Measurements from ENCODE around the gene TNIP1. TPM values are rescaled to one million over a fixed set of nuclear protein-coding genes. Genes with fewer than 3 reads are reported as not detected.
A peak's percentile ranks its signal among the peaks of the same experiment; 100 is the strongest.

Gene TNIP1
- total and polyA plus RNA-seq, 4 donors: 81.5 to 308 (median 129) TPM

DNA sequence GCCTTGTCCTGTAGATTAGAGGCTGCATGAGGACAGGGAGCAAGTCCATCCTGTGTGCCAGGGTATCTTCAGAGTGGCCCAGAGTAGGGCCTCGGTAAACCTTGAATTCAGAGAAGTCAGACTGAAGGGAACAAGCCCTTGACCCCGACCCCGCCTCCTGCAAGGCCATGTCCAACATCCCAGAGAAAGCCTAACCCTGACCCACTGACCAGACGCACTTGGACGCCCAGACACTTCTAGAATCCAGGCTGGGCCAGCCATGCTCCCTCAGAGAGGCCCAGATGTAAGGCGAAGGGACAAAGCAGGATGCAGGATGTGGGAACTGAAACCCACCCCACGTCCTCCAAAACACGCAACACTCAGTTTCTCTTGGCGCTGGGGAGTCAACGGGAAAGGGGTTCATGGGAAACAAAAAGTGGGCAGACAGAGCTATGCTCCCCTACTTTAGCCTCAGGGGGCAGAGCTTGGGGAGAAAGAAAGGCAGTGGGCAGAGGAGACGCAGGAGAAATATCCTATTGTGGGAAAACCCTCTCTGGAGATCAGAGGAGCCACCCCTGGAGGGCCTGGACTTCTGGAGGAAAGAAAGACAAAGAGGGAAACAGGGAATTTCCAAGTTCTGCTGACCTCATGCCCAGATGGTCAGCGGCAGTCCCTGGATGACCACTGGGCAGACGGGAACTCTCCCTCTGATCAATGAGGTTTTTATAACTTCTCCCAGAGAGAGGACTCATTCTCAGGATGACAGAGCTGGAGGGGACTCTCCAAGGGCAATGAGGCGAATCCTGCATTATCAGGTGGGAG lies 13.0 kb downstream of the TNIP1 start:
- H3K27me3 ChIP-seq (ENCODE audit: control insufficient read depth in 3 of 3, insufficient read depth in 3 of 3, low read length in 2 of 3): no peaks in the 10 kb centered on the region
- TF ChIP-seq, protein P1, sequence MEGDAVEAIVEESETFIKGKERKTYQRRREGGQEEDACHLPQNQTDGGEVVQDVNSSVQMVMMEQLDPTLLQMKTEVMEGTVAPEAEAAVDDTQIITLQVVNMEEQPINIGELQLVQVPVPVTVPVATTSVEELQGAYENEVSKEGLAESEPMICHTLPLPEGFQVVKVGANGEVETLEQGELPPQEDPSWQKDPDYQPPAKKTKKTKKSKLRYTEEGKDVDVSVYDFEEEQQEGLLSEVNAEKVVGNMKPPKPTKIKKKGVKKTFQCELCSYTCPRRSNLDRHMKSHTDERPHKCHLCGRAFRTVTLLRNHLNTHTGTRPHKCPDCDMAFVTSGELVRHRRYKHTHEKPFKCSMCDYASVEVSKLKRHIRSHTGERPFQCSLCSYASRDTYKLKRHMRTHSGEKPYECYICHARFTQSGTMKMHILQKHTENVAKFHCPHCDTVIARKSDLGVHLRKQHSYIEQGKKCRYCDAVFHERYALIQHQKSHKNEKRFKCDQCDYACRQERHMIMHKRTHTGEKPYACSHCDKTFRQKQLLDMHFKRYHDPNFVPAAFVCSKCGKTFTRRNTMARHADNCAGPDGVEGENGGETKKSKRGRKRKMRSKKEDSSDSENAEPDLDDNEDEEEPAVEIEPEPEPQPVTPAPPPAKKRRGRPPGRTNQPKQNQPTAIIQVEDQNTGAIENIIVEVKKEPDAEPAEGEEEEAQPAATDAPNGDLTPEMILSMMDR (IDR thresholded peaks at IDR 0.05; ENCODE audit: control extremely low read depth, extremely low read depth): no peak
- H3K27ac ChIP-seq (ENCODE audit: low read depth in 1 of 2, low read length in 1 of 2): peak overlapping the region; percentile 67 to 87
- H3K9me3 ChIP-seq (ENCODE audit: control insufficient read depth in 4 of 4, insufficient read depth in 3 of 4, low read length in 3 of 4): no peaks in the 10 kb centered on the region
- peaks cover 0 to 66% (median 14%) of the 10 kb centered on the region in 5 donors for H3K4me1 ChIP-seq (ENCODE audit: control insufficient read depth in 5 of 5, insufficient read depth in 5 of 5, low read length in 5 of 5)
- H3K36me3 ChIP-seq (ENCODE audit: control insufficient read depth in 4 of 4, insufficient read depth in 4 of 4, low read length in 4 of 4): peaks cover 0 to 25% (median 5%) of the 10 kb centered on the region in 4 donors
- no peak overlapping the region for H3K9ac ChIP-seq (ENCODE audit: insufficient read depth in 1 of 2, low read length in 2 of 2)
- no peak for ATAC-seq (ENCODE audit: insufficient read depth, low FRiP score)
- H3K4me3 ChIP-seq: no peak overlapping the region
- DNase-seq: no peak
- 70 to 80% methylated on average over 14 of the region's 14 CpGs for WGBS, 2 donors

DNA sequence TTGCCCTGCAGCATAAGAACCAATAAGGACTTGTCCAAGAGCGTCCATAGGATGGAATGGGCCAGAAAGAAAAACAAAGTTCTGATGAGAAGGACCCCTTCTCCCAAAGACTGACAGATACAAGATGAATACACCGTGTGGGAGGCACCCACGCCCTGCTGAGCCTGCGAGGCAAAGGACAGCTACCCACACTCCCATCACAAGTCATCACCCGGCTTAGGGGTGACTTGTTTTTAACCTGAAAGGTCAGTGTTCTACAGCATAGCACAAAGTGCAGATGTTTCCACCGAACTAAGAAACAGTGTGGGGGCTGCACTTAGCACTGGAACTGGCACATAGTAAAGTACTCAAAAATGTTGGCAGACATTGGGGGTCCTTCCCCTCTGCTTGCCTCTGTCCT lies 13.9 kb downstream of the TNIP1 start:
- H3K4me1 ChIP-seq (ENCODE audit: control insufficient read depth in 5 of 5, insufficient read depth in 5 of 5, low read length in 5 of 5): peaks cover 0 to 68% (median 14%) of the 10 kb centered on the region in 5 donors
- WGBS, 2 donors: 82 to 94% methylated on average over 6 of the region's 6 CpGs
- ATAC-seq (ENCODE audit: insufficient read depth, low FRiP score): no peak

GRCh38 chr5:151065609-151066008 lies 15.2 kb downstream of the TNIP1 start:
- Histone ChIP-seq H3K9ac (ENCODE audit: insufficient read depth in 1 of 2, low read length in 2 of 2) (no peak overlapping the region), H3K4me1 (ENCODE audit: control insufficient read depth in 5 of 5, insufficient read depth in 5 of 5, low read length in 5 of 5) (peaks cover 0 to 68% (median 14%) of the 10 kb centered on the region in 5 donors), H3K9me3 (ENCODE audit: control insufficient read depth in 4 of 4, insufficient read depth in 3 of 4, low read length in 3 of 4) (no peaks in the 10 kb centered on the region), H3K27me3 (ENCODE audit: control insufficient read depth in 3 of 3, insufficient read depth in 3 of 3, low read length in 2 of 3) (no peaks in the 10 kb centered on the region), H3K4me3 (no peak overlapping the region), H3K27ac (ENCODE audit: low read depth in 1 of 2, low read length in 1 of 2) (no peak overlapping the region), H3K36me3 (ENCODE audit: control insufficient read depth in 4 of 4, insufficient read depth in 4 of 4, low read length in 4 of 4) (peaks cover 0 to 39% (median 18%) of the 10 kb centered on the region in 4 donors)
- ATAC-seq (ENCODE audit: insufficient read depth, low FRiP score) (no peak), DNase-seq (no peak)
- TF ChIP-seq, protein P1 (IDR thresholded peaks at IDR 0.05; ENCODE audit: control extremely low read depth, extremely low read depth): no peak
- WGBS, 2 donors: 88 to 95% methylated on average over 1 of the region's 1 CpG

More for the DNA sequence above, 13.9 kb downstream of the TNIP1 start:
- TF ChIP-seq, protein P1 (IDR thresholded peaks at IDR 0.05; ENCODE audit: control extremely low read depth, extremely low read depth): no peak
- Histone ChIP-seq H3K9ac (ENCODE audit: insufficient read depth in 1 of 2, low read length in 2 of 2) (no peak overlapping the region), H3K27ac (ENCODE audit: low read depth in 1 of 2, low read length in 1 of 2) (peak overlapping the region in 1 of 2 donors; percentile 7), H3K9me3 (ENCODE audit: control insufficient read depth in 4 of 4, insufficient read depth in 3 of 4, low read length in 3 of 4) (no peaks in the 10 kb centered on the region), H3K4me3 (no peak overlapping the region), H3K27me3 (ENCODE audit: control insufficient read depth in 3 of 3, insufficient read depth in 3 of 3, low read length in 2 of 3) (no peaks in the 10 kb centered on the region), H3K36me3 (ENCODE audit: control insufficient read depth in 4 of 4, insufficient read depth in 4 of 4, low read length in 4 of 4) (peaks cover 0 to 31% (median 9%) of the 10 kb centered on the region in 4 donors)
- DNase-seq: no peak
